Measurements from ENCODE around the gene KLF11.
"Not testable (repeated sequence)": the region's sequence is repeated elsewhere in the genome, so short reads cannot be mapped to it uniquely, and the experiment has no call there.

The KLF11 gene

DNA sequence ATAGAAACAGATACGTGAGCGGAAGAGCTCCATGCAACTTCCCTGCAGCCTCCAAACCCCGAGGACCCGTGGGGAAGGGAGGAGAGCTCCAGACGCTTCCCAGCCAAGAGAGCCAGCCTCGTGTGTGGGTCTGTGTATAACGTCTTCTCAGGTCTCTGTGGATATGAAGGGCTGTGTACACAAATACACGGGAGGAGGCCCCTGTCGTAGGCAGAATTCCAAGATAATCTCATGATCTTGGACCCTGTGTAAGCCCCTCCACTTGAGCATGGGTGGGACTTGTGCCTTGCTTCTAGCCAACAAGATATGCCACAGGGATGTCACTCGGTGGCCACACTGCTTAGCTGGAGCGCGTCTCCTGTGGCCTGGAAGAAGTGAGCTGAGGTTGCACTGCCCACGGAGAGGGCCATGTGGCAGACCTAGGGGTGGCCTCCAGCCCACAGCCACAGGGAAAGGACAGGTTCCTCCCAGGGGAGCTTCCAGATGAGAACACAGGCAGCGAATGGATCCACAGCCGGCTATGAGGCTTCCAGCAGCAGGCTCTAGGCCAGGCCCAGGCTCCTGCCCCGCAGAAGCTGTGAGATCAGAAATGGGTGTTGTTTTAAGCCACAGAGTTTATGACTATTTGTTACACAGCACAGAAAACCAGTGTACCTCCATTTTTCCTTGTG, 15.6 kb upstream of the KLF11 start:
- no peaks in the 10 kb centered on the region for H3K27me3 Mint-ChIP-seq
- H3K4me1 Mint-ChIP-seq = peaks cover 29 to 43% of the 10 kb centered on the region in 2 donors
- no peak for ATAC-seq (replicated peaks)
- peak overlapping the region; percentile 4 for H3K27ac Mint-ChIP-seq
- DNase-seq = no peak
- H3K4me3 Mint-ChIP-seq = no peak overlapping the region
- no peaks in the 10 kb centered on the region for H3K36me3 Mint-ChIP-seq
- no peaks in the 10 kb centered on the region for H3K9me3 Mint-ChIP-seq

DNA sequence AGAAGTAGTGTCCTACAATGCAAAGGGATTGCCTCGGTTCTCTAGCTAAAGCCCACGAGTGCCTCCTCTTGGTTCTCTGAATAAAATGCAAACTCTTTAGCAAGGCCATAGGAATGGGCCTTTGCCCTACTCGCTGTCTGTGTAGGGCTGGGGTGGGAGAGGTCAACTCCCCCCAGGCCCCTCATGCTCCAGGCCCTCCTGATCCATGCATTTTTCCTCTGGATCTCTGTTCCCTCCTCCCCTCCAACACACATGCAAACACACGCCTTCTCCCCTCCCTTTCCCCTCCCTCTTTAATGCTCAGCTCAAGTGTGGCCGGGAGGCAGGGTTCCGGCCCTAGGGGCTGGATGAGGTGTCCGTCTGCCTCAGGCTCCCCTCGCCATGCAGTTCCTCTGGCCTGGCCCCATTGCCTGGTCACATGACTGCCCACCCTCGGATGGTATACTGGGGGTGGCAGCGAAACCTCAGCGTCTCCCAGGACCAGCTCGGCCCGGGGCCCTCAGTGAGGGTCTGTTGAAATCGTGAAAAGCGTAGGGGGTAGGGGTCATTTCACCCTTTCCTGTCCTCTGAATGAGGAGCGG, 14.9 kb upstream of the KLF11 start:
- DNase-seq (no peak), ATAC-seq (replicated peaks) (no peak)
- peak overlapping the region in 1 of 2 donors; percentile 89 for H3K4me3 Mint-ChIP-seq
- H3K27ac Mint-ChIP-seq = peak overlapping the region; percentile 93
- H3K36me3 Mint-ChIP-seq = no peaks in the 10 kb centered on the region
- no peaks in the 10 kb centered on the region for H3K27me3 Mint-ChIP-seq
- no peaks in the 10 kb centered on the region for H3K9me3 Mint-ChIP-seq
- H3K4me1 Mint-ChIP-seq = peaks cover 29 to 46% of the 10 kb centered on the region in 2 donors

DNA sequence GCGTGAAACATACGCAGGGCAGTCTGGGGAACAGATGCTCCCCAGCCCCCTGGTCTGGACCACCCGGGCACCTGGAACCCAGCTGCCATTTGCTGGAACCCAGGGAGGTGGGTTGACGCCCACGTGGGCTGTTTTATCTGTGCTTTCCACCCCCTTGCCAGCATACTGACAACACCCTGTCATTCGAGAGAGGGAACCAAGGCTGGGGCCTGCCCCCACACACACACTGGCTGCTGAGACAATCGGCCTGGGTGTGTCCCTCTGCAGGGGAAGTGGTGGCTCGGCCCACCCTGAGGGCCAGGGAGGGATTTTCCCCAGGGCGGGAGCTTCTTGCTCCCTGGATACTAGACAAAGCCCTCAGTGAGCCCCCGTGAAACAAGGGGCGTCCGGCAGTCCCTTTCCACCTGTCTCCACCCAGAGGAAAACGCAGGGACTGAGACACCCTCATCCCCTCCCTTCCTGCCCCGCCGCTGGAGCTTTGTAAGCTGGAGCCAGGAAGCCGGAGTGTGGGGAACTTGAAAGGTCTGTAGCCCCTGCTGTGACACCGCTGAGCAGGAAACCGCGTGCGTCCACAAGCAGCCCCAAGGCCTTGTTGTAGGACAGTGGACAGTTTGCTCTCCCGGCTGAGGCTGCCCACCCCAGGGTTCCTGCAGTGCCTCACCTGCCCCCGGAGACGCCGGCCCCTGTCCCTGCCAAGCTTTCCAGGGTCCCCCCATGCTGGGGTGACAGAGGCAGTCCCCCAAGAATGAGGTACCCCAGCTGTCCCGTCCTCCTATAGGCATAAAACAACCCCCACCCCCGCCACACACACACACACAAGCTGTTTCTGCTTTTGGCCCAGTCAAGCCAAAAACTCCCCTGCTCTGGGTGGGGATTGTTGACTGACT, 14.1 kb upstream of the KLF11 start:
- Mint-ChIP-seq H3K36me3 (no peaks in the 10 kb centered on the region), H3K4me3 (peak overlapping the region; percentile 82 to 89), H3K4me1 (peaks cover 29 to 49% of the 10 kb centered on the region in 2 donors), H3K27ac (peak overlapping the region; percentile 93), H3K27me3 (no peaks in the 10 kb centered on the region), H3K9me3 (no peaks in the 10 kb centered on the region)
- peak; percentile 77 for DNase-seq
- peak; percentile 98 to 99 for ATAC-seq (replicated peaks)

DNA sequence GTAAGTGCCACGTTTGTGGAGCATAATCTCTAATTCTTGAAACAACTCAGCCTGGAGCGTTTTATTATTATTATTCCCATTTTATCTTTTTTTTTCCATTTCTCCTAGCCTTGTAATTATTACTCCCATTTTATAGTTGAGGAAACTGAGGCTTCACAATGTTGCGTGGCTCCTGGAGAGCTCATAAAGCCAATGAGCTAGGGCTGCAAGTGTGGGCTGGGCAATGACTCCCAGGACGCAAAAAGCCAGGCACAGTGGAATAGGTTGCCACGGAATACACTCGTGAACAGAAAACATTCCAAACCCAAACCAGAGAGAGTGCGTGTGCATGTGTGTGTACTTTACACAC, 13.5 kb upstream of the KLF11 start:
- Mint-ChIP-seq H3K27me3 (no peaks in the 10 kb centered on the region), H3K4me3 (peak overlapping the region; percentile 82 to 89), H3K27ac (peak overlapping the region; percentile 93), H3K4me1 (peaks cover 30 to 49% of the 10 kb centered on the region in 2 donors), H3K36me3 (no peaks in the 10 kb centered on the region), H3K9me3 (no peaks in the 10 kb centered on the region)
- no peak for ATAC-seq (replicated peaks)
- no peak for DNase-seq

DNA sequence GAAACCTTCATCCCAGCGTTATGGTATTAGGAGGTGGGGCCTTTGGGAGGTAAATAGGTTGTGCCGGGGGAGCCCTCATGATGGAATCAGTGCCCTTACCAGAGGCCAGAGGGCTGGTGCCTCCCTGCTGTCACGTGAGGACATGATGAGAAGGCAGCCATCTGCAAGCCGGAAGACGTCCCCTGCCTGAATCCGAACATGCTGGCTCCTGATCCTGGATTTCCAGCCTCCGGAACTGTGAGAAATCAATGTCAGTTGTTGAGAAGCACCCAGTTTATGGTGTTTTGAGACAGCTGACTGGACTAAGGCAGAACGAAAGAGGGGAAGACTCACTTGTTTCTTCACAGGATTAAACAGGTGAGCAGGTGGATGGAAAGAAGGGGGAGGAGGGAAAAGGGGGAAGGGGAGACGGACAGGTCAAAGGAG, 13.0 kb upstream of the KLF11 start:
- peak overlapping the region; percentile 93 for H3K27ac Mint-ChIP-seq
- peak overlapping the region in 1 of 2 donors; percentile 82 for H3K4me3 Mint-ChIP-seq
- ATAC-seq (replicated peaks) (no peak), DNase-seq (no peak)
- no peaks in the 10 kb centered on the region for H3K36me3 Mint-ChIP-seq
- H3K27me3 Mint-ChIP-seq = no peaks in the 10 kb centered on the region
- no peaks in the 10 kb centered on the region for H3K9me3 Mint-ChIP-seq
- H3K4me1 Mint-ChIP-seq = peaks cover 33 to 54% of the 10 kb centered on the region in 2 donors

DNA sequence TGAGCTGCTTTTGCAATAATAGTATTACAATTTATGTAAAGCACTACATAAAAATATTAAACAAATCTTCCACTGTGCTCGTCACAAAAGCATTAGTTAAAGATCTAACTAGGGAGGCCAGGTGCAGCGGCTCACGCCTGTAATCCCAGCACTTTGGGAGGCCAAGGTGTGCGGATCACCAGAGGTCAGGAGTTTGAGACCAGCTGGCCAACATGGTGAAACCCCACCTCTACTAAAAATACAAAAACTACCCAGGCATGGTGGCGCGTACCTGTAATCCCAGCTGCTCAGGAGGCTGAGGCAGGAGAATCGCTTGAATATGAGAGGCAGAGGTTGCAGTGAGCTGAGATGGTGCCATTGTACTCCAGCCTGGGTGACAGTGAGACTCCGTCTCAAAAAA, 12.6 kb upstream of the KLF11 start:
- Mint-ChIP-seq H3K27ac (peak overlapping the region; percentile 25), H3K4me1 (peaks cover 36 to 58% of the 10 kb centered on the region in 2 donors)
- not testable (repeated sequence) for H3K4me3 Mint-ChIP-seq; H3K27me3 Mint-ChIP-seq; H3K9me3 Mint-ChIP-seq; ATAC-seq (replicated peaks); H3K36me3 Mint-ChIP-seq; DNase-seq

DNA sequence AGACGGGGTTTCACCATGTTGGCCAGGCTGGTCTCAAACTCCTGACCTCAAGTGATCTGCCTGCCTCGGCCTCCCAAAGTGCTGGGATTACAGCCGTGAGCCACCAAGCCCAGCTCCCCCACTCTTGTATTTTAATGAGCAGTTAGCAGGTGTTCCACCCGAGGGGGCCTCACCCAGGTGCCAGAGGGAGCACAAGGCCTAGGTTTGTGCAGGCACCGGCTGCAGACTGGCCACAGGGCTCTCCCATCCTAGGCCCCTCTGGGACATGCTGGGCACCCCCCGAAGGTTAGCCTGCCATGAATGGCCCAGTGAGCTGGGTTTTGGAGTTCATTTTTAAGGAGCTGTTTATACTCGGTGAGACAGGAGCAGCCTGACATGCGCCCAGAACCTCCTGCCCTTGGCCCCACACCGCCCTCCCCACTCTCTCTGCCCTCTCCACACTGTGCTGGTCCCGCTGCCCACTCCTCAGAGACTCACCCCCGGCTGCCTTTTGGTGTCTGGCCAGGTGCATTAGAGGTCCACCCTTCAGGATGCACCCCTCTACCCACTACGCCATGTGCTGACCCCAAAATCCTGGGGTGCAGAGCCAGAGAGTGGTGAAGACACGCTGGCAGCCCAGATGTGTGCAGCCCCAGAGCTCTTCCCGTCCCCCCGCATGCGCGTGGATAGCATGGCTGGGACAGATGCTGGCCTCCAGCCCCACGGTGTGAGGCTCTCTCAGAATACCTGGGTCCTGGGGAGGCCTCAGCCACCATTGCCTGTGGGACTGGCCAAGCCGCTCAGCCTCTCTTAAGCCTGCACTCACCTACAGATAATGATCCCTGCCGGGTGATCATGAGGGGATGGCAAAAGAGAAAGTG, 11.2 kb upstream of the KLF11 start:
- no peaks in the 10 kb centered on the region for H3K36me3 Mint-ChIP-seq
- ATAC-seq (replicated peaks) (no peak), DNase-seq (no peak)
- H3K9me3 Mint-ChIP-seq = no peaks in the 10 kb centered on the region
- peak overlapping the region; percentile 14 for H3K27ac Mint-ChIP-seq
- H3K27me3 Mint-ChIP-seq = no peaks in the 10 kb centered on the region
- no peak overlapping the region for H3K4me3 Mint-ChIP-seq
- H3K4me1 Mint-ChIP-seq = peaks cover 41 to 70% of the 10 kb centered on the region in 2 donors

DNA sequence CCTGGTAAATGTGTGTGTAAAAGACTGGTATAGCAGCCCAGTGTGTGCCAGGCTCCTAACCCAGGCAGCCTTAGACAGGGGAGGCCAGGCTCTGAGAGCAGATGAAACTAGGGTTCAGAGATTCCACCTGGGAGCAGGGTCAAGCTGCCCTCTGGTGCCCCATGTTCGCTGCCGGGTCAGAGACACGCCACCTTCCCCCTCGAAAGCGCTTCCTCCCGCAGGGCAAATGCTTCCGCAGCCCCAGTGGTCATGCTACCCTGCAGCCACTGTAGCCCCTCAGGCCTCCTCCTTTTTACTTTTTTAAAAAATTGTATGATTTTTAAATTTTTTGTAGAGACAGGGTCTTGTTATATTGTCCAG, 10.6 kb upstream of the KLF11 start:
- no peak overlapping the region for H3K4me3 Mint-ChIP-seq

DNA sequence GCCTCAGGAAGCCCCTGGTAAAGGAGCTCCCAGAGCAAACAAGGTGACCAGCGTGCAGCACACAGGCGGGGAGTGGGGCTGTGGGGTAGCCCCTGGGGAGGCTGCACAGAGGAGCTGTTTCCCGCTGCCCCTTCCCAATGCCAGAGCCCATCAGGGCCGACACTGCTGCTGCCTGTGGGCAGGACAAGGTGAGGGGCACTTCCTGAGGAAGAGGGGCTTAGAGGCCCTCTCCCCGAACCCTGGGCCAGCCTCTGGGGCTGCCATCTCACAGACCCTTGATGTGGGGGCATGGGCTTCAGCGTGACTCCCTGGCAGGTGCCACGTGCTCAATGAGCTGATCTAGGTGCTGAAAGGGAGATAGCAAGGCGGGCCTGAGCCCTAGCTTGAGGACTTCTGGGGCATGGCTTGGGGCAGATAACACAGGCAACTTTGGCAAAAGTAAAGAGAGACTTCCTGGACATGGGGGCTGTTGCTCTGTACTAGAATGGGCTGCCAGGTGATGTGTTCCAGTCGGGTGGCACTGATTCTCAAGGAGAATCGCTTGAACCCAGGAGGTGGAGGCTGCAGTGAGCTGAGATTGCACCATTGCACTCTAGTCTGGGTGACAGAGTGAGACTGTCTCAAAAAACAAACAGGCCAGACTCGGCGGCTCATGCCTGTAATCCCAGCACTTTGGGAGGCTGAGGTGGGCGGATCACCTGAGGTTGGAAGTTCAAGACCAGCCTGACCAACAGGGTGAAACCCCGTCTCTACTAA, 9.9 kb upstream of the KLF11 start:
- ATAC-seq (replicated peaks) = no peak
- Mint-ChIP-seq H3K4me1 (peaks cover 38 to 69% of the 10 kb centered on the region in 2 donors), H3K4me3 (no peak overlapping the region), H3K36me3 (no peaks in the 10 kb centered on the region), H3K9me3 (no peaks in the 10 kb centered on the region), H3K27me3 (no peaks in the 10 kb centered on the region), H3K27ac (no peak overlapping the region)
- no peak for DNase-seq

More for the DNA sequence above, 10.6 kb upstream of the KLF11 start:
- H3K4me1 Mint-ChIP-seq = peaks cover 41 to 70% of the 10 kb centered on the region in 2 donors
- ATAC-seq (replicated peaks) = no peak
- H3K9me3 Mint-ChIP-seq = no peaks in the 10 kb centered on the region
- no peaks in the 10 kb centered on the region for H3K27me3 Mint-ChIP-seq
- DNase-seq = no peak
- no peak overlapping the region for H3K27ac Mint-ChIP-seq
- H3K36me3 Mint-ChIP-seq = no peaks in the 10 kb centered on the region

DNA sequence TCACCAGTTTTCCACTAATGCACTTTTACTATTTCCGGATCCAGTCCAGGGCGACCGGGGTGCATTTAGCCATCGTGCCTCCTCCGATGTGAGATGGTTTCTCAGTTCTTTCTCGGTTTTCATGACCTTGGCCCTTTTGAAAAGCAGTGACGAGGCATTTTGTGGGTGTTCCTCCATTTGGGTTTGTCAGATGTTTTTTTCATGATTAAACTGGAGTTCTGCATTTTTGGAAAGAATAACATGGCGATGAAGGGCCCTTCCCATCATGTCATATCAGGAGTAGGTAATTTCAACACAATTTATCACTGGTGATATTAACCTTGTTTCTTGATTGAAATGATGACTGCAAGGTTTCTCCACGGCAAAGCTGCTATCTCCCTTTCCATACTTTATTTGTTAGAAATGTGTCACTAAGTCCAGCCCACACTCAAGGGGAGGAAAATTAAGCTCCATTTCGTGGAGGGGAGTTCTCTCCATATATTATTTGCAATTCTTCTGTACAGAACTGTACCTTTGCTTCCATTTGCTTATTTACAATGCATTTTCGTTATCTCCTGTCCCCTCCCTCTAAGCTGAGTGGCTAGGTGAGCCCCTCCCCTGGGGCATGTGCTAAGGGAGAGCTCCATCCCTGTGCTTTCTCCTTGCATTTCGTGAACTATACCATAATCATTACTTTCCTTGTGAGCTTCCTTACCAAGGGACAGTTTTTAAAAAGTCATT, 8.9 kb upstream of the KLF11 start:
- no peak overlapping the region for H3K4me3 Mint-ChIP-seq
- no peaks in the 10 kb centered on the region for H3K36me3 Mint-ChIP-seq
- H3K27ac Mint-ChIP-seq = no peak overlapping the region
- H3K27me3 Mint-ChIP-seq = no peaks in the 10 kb centered on the region
- no peak for DNase-seq
- ATAC-seq (replicated peaks) = no peak
- peaks cover 32 to 59% of the 10 kb centered on the region in 2 donors for H3K4me1 Mint-ChIP-seq
- no peaks in the 10 kb centered on the region for H3K9me3 Mint-ChIP-seq

DNA sequence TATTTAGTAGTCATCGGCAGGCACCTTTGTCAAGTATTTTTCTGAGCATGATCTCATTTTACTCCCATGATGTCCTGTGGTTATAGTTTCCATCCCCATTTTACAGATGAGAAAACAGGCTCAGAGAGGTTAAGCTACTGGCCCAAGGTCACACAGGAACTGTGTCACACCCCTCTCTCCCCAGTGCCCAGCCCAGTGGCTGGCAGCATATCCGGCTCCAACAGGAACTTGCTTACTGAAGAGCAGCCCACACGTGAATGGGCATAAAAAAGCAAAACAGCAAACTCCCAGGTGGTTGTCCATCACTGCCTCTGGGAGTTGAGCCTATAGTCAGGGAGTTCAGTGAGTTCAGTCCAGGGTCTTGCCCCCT, 8.3 kb upstream of the KLF11 start:
- no peaks in the 10 kb centered on the region for H3K27me3 Mint-ChIP-seq
- no peak for ATAC-seq (replicated peaks)
- H3K27ac Mint-ChIP-seq = no peak overlapping the region
- peaks cover 26 to 53% of the 10 kb centered on the region in 2 donors for H3K4me1 Mint-ChIP-seq
- H3K9me3 Mint-ChIP-seq = no peaks in the 10 kb centered on the region
- H3K4me3 Mint-ChIP-seq = no peak overlapping the region
- H3K36me3 Mint-ChIP-seq = no peaks in the 10 kb centered on the region
- no peak for DNase-seq

DNA sequence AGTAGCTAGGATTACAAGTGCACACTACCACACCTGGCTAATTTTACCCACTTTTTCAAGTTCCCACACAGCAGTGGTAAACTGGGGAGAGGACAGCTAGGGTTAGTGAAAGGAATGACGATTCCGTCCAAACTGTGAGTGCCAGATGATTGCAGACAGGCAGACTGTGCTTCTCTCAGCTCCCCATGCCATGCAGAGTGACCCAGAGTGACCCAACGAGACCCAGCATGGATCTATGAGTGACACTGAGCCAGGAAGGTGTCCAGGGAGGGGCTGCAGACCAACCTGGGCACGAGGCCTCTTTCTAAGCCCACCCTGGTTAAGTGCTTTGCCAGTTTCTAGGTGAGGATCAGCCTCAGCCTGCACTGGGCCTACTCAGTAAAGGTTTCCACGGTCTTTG, 7.7 kb upstream of the KLF11 start:
- DNase-seq (no peak), ATAC-seq (replicated peaks) (no peak)
- H3K4me3 Mint-ChIP-seq = no peak overlapping the region
- H3K27me3 Mint-ChIP-seq = no peaks in the 10 kb centered on the region
- H3K36me3 Mint-ChIP-seq = no peaks in the 10 kb centered on the region
- no peaks in the 10 kb centered on the region for H3K9me3 Mint-ChIP-seq
- peaks cover 21 to 47% of the 10 kb centered on the region in 2 donors for H3K4me1 Mint-ChIP-seq
- no peak overlapping the region for H3K27ac Mint-ChIP-seq
